NK-92 (cell line): ENCODE measurements around the gene SSC5D.
"Not testable (repeated sequence)": the region's sequence is repeated elsewhere in the genome, so short reads cannot be mapped to it uniquely, and the experiment has no call there.

ENCODE experiments used
- DNase-seq: peaks from one replicate; lab custom pipeline; 2025; ENCODE audit not compliant: unreplicated experiment; lab: John Stamatoyannopoulos, UW

SSC5D gene

GRCh38 chr19:55487924-55488687 lies at the start of gene SSC5D:
Gene SSC5D, plus strand, starts transcription at chr19:55488436. Its CDS starts 154 bp downstream, at chr19:55488590.
- no peak for DNase-seq

GRCh38 chr19:55439052-55439451 lies 49.2 kb upstream of the SSC5D start:
- no peak for DNase-seq

GRCh38 chr19:55440411-55441105 lies 47.7 kb upstream of the SSC5D start:
- no peak for DNase-seq

- DNase-seq, result no peak
Observed at GRCh38 chr19:55441319-55441691, 46.9 kb upstream of the SSC5D start.

- DNase-seq, result no peak
Observed at GRCh38 chr19:55441692-55442321, 46.4 kb upstream of the SSC5D start.

GRCh38 chr19:55442372-55442961 lies 45.8 kb upstream of the SSC5D start:
- no peak for DNase-seq

- no peak for DNase-seq
Observed at GRCh38 chr19:55443045-55443823, 45.0 kb upstream of the SSC5D start, which contains the start of gene SHISA7. Gene SHISA7, minus strand, starts transcription at chr19:55443300. Its CDS starts 437 bp downstream, at chr19:55442863.

GRCh38 chr19:55443824-55444480 lies 44.3 kb upstream of the SSC5D start:
- no peak for DNase-seq

- DNase-seq, result no peak
Observed at GRCh38 chr19:55444646-55445045, 43.6 kb upstream of the SSC5D start.

- no peak for DNase-seq
Observed at GRCh38 chr19:55446060-55446459, 42.2 kb upstream of the SSC5D start.

GRCh38 chr19:55447421-55448174 lies 40.6 kb upstream of the SSC5D start:
- no peak for DNase-seq

- not testable (repeated sequence) for DNase-seq
Observed at GRCh38 chr19:55448175-55448490, 40.1 kb upstream of the SSC5D start.

GRCh38 chr19:55449469-55449868 lies 38.8 kb upstream of the SSC5D start:
- DNase-seq, result no peak

GRCh38 chr19:55451163-55451964 lies 36.9 kb upstream of the SSC5D start:
- no peak for DNase-seq

GRCh38 chr19:55451965-55452748 lies 36.1 kb upstream of the SSC5D start:
- DNase-seq, result no peak

GRCh38 chr19:55452749-55453346 lies 35.4 kb upstream of the SSC5D start:
- no peak for DNase-seq

- DNase-seq, result no peak
Observed at GRCh38 chr19:55453511-55454260, 34.5 kb upstream of the SSC5D start.
